BE2C (cell line): ENCODE measurements around the gene MSRB3.

Source experiments
- DNase-seq: peaks from one replicate; pipeline ENCODE4 v3.0.0-alpha.2; 2020
- H3K27me3 ChIP-seq: fragments of 250-450 bp; sonication (Bioruptor Pico); 2 replicates; pipeline ENCODE4 v1.5.1; 2020; ENCODE audit warnings: mild to moderate bottlenecking
- H3K36me3 ChIP-seq: fragments of 250-450 bp; sonication (Bioruptor Pico); 2 replicates; pipeline ENCODE4 v1.5.1; 2020; ENCODE audit warnings: mild to moderate bottlenecking
- H3K4me1 ChIP-seq: fragments of 250-450 bp; sonication (Bioruptor Pico); 2 replicates; pipeline ENCODE4 v1.5.1; 2020
- H3K4me3 ChIP-seq: 2 replicates; pipeline ENCODE4 v1.5.1; 2011; ENCODE audit warnings: low read depth, low read length
- H3K9me3 ChIP-seq: fragments of 250-450 bp; sonication (Bioruptor Pico); 2 replicates; pipeline ENCODE4 v1.5.1; 2020
- TF ChIP-seq, protein P1 (sequence below): IDR thresholded peaks from 2 replicates; pipeline ENCODE4 v1.5.1; 2012; ENCODE audit warnings: mild to moderate bottlenecking, low read depth, low read length

MSRB3 gene

DNA sequence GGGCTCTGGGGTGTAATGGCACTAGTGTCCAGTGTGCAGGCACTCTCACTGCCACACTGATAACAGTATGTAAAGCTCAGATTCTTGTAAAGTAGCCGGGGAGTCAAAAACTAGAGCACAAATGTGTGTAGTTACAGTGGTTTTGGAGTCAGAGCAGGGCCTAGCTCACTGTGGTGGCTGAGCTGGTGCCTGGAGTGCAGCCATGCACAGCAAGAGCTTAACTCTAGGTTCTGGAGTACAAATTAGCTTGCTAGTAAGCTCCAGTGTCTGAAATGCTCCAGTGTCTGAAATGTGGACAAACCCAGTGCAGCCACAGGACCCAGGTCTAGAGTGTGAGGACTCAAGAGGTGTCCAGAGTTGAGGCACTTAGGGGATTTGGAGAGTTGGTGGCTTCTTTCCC is 149.2 kb downstream of the MSRB3 start:
- H3K9me3 ChIP-seq = no peaks in the 10 kb centered on the region
- H3K4me1 ChIP-seq = no peaks in the 10 kb centered on the region
- H3K27me3 ChIP-seq = no peaks in the 10 kb centered on the region
- TF ChIP-seq, protein P1, sequence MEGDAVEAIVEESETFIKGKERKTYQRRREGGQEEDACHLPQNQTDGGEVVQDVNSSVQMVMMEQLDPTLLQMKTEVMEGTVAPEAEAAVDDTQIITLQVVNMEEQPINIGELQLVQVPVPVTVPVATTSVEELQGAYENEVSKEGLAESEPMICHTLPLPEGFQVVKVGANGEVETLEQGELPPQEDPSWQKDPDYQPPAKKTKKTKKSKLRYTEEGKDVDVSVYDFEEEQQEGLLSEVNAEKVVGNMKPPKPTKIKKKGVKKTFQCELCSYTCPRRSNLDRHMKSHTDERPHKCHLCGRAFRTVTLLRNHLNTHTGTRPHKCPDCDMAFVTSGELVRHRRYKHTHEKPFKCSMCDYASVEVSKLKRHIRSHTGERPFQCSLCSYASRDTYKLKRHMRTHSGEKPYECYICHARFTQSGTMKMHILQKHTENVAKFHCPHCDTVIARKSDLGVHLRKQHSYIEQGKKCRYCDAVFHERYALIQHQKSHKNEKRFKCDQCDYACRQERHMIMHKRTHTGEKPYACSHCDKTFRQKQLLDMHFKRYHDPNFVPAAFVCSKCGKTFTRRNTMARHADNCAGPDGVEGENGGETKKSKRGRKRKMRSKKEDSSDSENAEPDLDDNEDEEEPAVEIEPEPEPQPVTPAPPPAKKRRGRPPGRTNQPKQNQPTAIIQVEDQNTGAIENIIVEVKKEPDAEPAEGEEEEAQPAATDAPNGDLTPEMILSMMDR = no peak
- H3K36me3 ChIP-seq = no peaks in the 10 kb centered on the region
- no peak overlapping the region for H3K4me3 ChIP-seq
- DNase-seq = no peak

DNA sequence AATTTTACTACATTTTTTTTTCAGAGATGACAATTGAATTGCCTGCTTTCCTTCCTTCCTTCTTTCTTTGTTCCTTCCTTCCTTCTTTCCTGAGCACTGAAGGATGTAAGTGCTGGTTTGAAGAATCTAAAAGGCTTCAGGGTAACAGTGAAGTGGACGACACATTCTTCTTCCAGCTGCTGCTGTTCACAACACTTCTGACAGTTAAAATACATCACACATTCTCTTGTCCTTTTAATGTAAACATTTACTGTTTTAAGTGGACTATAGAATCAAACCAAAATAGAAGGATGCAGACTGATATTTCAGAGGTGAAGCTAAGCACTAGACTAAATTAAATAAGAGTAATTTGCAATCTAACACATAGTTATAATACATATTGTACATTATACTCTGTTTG is 151.5 kb downstream of the MSRB3 start:
- Histone ChIP-seq H3K4me3 (no peak overlapping the region), H3K36me3 (no peaks in the 10 kb centered on the region), H3K27me3 (no peaks in the 10 kb centered on the region), H3K4me1 (no peaks in the 10 kb centered on the region), H3K9me3 (no peaks in the 10 kb centered on the region)
- DNase-seq = no peak
- TF ChIP-seq, protein P1 = no peak

DNA sequence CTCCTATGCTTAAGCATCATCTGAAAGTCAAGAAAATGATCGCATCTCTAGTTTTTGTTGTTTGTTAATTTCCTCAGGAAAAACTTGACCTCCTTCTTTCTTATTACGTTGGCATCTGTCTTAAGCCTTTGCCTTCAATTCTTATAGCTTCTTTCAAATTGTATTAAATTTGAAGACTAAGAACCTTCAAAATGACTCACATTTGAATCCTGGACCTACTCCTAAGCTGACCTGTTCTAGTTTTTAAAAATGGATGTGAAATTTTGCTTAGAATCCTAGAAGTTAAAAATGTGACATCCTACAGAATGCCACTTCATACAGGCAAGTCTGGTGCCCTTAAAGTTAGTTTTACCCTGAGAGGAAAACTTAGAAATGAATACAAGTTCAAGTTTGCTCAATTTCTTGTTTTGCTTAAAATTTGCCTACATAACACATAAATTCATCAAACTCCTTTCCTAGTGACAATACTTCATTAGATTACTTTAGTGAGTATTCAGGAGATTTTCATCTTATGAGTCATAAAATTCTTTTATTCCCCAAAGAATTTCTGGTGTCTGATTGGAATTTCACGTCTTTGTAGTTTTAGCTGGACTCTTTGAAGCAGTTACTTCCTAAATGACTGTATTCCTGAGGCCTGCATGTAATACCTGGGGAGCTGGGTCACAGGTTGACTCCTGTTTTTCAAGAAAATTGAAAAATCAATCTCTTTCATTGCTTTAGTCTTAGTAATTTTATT is 152.3 kb downstream of the MSRB3 start:
- Histone ChIP-seq H3K4me1 (no peaks in the 10 kb centered on the region), H3K9me3 (no peaks in the 10 kb centered on the region), H3K27me3 (no peaks in the 10 kb centered on the region), H3K36me3 (no peaks in the 10 kb centered on the region), H3K4me3 (no peak overlapping the region)
- DNase-seq = no peak
- TF ChIP-seq, protein P1 = no peak

DNA sequence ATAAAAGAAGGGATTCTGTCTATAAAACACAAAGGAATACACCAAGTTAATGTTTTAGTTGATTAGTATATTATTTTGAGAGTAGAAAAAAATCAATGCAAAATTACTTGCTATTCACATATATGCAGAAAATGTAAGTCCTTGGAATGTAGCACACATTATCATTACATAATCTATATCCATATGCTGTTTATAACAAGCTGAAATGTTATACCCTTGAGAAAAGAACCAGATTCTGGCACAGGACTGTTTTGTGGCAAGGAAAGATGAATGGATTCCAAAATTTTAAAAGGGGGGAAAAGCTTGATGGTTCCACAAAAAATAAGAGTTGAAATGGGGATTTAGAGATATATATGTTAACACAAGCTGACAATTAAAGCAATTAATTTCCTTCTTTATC is 153.6 kb downstream of the MSRB3 start:
- Histone ChIP-seq H3K27me3 (no peaks in the 10 kb centered on the region), H3K4me3 (no peak overlapping the region), H3K36me3 (no peaks in the 10 kb centered on the region), H3K4me1 (no peaks in the 10 kb centered on the region), H3K9me3 (no peaks in the 10 kb centered on the region)
- TF ChIP-seq, protein P1 = no peak
- DNase-seq = no peak

DNA sequence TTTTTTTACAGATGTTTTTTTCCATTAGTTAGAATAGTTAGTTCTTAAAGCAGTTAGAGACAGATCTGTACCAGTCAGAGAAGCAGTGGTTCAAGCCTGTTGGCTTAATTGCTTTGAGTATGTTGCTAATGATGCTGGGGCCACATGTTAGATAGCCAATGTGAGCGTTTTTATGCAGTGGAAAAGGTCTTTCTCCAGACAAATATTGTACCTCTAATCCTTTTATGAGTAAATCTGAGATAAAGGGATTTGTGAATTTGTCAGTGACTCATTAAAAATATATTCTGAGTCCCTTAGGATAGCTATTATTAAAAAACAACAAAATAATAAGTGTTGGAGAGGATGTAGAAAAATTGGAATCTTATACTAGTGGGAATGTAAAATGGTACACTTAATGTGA is 154.2 kb downstream of the MSRB3 start:
- no peaks in the 10 kb centered on the region for H3K27me3 ChIP-seq
- no peak for DNase-seq
- H3K9me3 ChIP-seq = no peaks in the 10 kb centered on the region
- no peaks in the 10 kb centered on the region for H3K4me1 ChIP-seq
- TF ChIP-seq, protein P1 = no peak
- H3K4me3 ChIP-seq = no peak overlapping the region
- H3K36me3 ChIP-seq = no peaks in the 10 kb centered on the region

DNA sequence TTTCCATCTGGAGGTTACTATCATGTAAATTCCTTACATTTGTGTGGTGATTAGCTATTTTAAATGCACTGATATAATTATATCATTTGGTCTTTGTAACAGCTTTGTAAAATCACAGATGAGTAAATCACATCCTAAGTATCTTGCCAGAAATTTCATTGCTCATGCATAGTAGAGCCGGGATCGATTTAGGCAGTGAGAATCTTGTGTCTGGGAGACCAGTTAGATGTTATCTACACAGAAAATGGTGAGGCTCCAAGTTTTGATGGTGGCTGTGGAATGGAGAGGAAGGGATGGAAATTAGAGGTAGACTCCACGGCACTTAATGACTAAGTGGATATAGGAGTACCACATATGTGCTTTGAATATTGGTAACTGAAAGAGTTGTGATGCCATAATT is 156.3 kb downstream of the MSRB3 start:
- DNase-seq = no peak
- H3K4me1 ChIP-seq = no peaks in the 10 kb centered on the region
- TF ChIP-seq, protein P1 = no peak
- no peak overlapping the region for H3K4me3 ChIP-seq
- H3K9me3 ChIP-seq = no peaks in the 10 kb centered on the region
- no peaks in the 10 kb centered on the region for H3K27me3 ChIP-seq
- no peaks in the 10 kb centered on the region for H3K36me3 ChIP-seq
